Measurements from ENCODE around the gene IRF6. TPM values are rescaled to one million over a fixed set of nuclear protein-coding genes. Genes with fewer than 3 reads are reported as not detected.

The IRF6 gene
- total RNA-seq, 1 donor from 2014 or later: 23.4 TPM

- no peak for DNase-seq (ENCODE audit: low spot score, unreplicated experiment)
- no peak overlapping the region for H3K27ac Mint-ChIP-seq
- H3K27me3 Mint-ChIP-seq: no peaks in the 10 kb centered on the region
- H3K9me3 Mint-ChIP-seq (ENCODE audit: low read depth): no peaks in the 10 kb centered on the region
- TF ChIP-seq, protein P1, sequence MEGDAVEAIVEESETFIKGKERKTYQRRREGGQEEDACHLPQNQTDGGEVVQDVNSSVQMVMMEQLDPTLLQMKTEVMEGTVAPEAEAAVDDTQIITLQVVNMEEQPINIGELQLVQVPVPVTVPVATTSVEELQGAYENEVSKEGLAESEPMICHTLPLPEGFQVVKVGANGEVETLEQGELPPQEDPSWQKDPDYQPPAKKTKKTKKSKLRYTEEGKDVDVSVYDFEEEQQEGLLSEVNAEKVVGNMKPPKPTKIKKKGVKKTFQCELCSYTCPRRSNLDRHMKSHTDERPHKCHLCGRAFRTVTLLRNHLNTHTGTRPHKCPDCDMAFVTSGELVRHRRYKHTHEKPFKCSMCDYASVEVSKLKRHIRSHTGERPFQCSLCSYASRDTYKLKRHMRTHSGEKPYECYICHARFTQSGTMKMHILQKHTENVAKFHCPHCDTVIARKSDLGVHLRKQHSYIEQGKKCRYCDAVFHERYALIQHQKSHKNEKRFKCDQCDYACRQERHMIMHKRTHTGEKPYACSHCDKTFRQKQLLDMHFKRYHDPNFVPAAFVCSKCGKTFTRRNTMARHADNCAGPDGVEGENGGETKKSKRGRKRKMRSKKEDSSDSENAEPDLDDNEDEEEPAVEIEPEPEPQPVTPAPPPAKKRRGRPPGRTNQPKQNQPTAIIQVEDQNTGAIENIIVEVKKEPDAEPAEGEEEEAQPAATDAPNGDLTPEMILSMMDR (IDR thresholded peaks at IDR 0.05; ENCODE audit: unreplicated experiment): no peak
- peaks cover 12% of the 10 kb centered on the region for H3K4me1 Mint-ChIP-seq (ENCODE audit: low read depth)
- H3K4me3 Mint-ChIP-seq (ENCODE audit: low read depth): no peak overlapping the region
- H3K36me3 Mint-ChIP-seq (ENCODE audit: insufficient read depth): no peaks in the 10 kb centered on the region
These were observed 3.7 kb upstream of the IRF6 start for GRCh38 chr1:209809611-209810010.

DNA sequence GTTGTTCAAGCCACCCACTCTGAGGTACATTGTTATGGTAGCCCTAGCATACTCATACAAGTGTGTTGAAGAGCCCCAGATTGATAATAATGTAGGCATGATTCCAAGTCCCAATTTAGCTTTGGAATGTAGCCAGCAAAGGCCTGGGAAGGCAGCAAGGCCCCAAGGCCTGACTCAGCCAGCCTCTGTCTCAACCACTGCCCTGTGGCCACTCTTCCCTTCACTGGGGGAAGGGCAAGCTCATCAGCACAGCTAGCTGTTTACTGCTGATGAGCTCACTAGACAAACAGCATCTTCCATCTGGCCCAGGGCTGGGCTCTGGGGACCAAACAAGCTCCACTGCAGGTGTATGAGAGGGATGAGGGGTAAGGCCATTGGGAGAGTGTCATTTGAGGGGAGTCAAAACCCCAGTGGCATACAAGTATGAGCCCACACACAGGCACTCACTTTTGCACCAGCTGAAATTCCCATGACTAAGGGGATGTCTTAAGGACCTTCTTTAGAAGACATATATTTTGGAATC lies 2.2 kb upstream of the IRF6 start:
- no peaks in the 10 kb centered on the region for H3K27me3 Mint-ChIP-seq
- no peak for DNase-seq (ENCODE audit: low spot score, unreplicated experiment)
- peaks cover 19% of the 10 kb centered on the region for H3K4me1 Mint-ChIP-seq (ENCODE audit: low read depth)
- H3K36me3 Mint-ChIP-seq (ENCODE audit: insufficient read depth): no peaks in the 10 kb centered on the region
- TF ChIP-seq, protein P1 (IDR thresholded peaks at IDR 0.05; ENCODE audit: unreplicated experiment): no peak
- no peaks in the 10 kb centered on the region for H3K9me3 Mint-ChIP-seq (ENCODE audit: low read depth)
- H3K27ac Mint-ChIP-seq: no peak overlapping the region
- no peak overlapping the region for H3K4me3 Mint-ChIP-seq (ENCODE audit: low read depth)

- Mint-ChIP-seq H3K4me1 (ENCODE audit: low read depth) (peaks cover 20% of the 10 kb centered on the region), H3K36me3 (ENCODE audit: insufficient read depth) (no peaks in the 10 kb centered on the region), H3K4me3 (ENCODE audit: low read depth) (no peak overlapping the region), H3K27me3 (no peaks in the 10 kb centered on the region), H3K9me3 (ENCODE audit: low read depth) (no peaks in the 10 kb centered on the region), H3K27ac (no peak overlapping the region)
- no peak for DNase-seq (ENCODE audit: low spot score, unreplicated experiment)
- TF ChIP-seq, protein P1 (IDR thresholded peaks at IDR 0.05; ENCODE audit: unreplicated experiment): no peak
These were observed 1.6 kb upstream of the IRF6 start for GRCh38 chr1:209807509-209807908.

GRCh38 chr1:209805341-209805781 lies 581 bp downstream of the IRF6 start:
- DNase-seq (ENCODE audit: low spot score, unreplicated experiment): peak; percentile 30
- H3K27me3 Mint-ChIP-seq: no peaks in the 10 kb centered on the region
- H3K4me3 Mint-ChIP-seq (ENCODE audit: low read depth): peak overlapping the region; percentile 94
- no peaks in the 10 kb centered on the region for H3K36me3 Mint-ChIP-seq (ENCODE audit: insufficient read depth)
- no peaks in the 10 kb centered on the region for H3K9me3 Mint-ChIP-seq (ENCODE audit: low read depth)
- H3K27ac Mint-ChIP-seq: peak overlapping the region; percentile 98
- peaks cover 21% of the 10 kb centered on the region for H3K4me1 Mint-ChIP-seq (ENCODE audit: low read depth)
- TF ChIP-seq, protein P1 (IDR thresholded peaks at IDR 0.05; ENCODE audit: unreplicated experiment): peak; percentile 38

- Mint-ChIP-seq H3K9me3 (ENCODE audit: low read depth) (no peaks in the 10 kb centered on the region), H3K4me1 (ENCODE audit: low read depth) (peaks cover 21% of the 10 kb centered on the region), H3K4me3 (ENCODE audit: low read depth) (peak overlapping the region; percentile 10), H3K27me3 (no peaks in the 10 kb centered on the region), H3K27ac (no peak overlapping the region), H3K36me3 (ENCODE audit: insufficient read depth) (peaks cover 5% of the 10 kb centered on the region)
- DNase-seq (ENCODE audit: low spot score, unreplicated experiment): no peak
- TF ChIP-seq, protein P1 (IDR thresholded peaks at IDR 0.05; ENCODE audit: unreplicated experiment): no peak
These were observed 2.4 kb downstream of the IRF6 start for GRCh38 chr1:209803568-209803967.

Measured in progenitor cell of endocrine pancreas (in vitro differentiated cells).